Body of pancreas (tissue), 4 donors: ENCODE results near the gene CTTNBP2.

Experiments
- POLR2A ChIP-seq, 3 donors: fragments of 450-650 bp; IDR thresholded peaks; one replicate each; pipeline ENCODE4 v1.6.1; 2016; ENCODE audit warnings: antibody characterized with exemption in 3 of 3, mild to moderate bottlenecking in 2 of 3
- TF ChIP-seq, protein P1 (sequence below), 7 experiments: fragments of 450-650 bp in 4 of 7; fragments of 200-600 bp in 3 of 7; sonication (generic) in 3 of 7; IDR thresholded peaks; one replicate each; pipeline ENCODE4 v1.5.1; 2016 to 2019; ENCODE audit warnings: antibody characterized with exemption in 7 of 7

DNA sequence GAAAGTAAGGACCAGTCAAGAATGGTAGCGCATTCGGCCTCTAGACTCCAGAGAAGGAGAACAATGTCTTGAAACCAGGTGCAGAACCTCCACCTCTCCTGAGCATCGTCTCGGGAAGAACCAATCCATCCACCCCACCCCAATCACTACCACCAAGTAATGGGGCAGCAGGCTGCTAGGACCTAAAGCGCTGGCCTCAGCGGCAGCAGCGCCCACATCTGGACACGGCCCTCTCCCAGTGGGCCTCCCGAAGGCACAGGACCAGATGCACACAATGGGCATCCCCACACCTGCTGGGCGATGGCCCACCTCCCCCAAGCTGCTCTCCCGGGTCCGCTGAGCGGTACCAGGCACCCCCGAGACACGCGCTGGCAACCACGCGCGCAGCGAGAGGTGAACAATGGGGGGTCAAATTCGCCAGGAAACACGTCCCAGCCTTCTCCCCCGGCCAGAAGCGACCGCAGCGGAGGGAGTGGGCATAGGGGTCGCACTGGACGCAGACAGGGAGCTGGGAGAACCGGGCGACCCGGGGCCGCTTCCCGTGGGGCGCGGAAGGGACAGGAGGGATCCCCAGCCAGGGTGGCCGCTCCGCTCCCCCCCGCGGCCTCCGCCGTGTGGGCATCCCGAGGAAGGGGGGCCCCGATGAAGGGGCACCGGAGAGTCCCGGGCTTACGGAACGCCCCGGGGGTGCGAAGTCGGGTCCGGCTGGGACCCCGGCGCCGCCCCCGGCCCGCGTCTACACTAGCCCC lies 506 bp downstream of the CTTNBP2 start:
- TF ChIP-seq, protein P1, sequence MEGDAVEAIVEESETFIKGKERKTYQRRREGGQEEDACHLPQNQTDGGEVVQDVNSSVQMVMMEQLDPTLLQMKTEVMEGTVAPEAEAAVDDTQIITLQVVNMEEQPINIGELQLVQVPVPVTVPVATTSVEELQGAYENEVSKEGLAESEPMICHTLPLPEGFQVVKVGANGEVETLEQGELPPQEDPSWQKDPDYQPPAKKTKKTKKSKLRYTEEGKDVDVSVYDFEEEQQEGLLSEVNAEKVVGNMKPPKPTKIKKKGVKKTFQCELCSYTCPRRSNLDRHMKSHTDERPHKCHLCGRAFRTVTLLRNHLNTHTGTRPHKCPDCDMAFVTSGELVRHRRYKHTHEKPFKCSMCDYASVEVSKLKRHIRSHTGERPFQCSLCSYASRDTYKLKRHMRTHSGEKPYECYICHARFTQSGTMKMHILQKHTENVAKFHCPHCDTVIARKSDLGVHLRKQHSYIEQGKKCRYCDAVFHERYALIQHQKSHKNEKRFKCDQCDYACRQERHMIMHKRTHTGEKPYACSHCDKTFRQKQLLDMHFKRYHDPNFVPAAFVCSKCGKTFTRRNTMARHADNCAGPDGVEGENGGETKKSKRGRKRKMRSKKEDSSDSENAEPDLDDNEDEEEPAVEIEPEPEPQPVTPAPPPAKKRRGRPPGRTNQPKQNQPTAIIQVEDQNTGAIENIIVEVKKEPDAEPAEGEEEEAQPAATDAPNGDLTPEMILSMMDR (IDR thresholded peaks at IDR 0.05), result peak in 1 of 7 experiments; percentile 7
- TF ChIP-seq POLR2A (IDR thresholded peaks at IDR 0.05), result no peak
